ENCODE data around the gene LRG1. TPM values are rescaled to one million over a fixed set of nuclear protein-coding genes. Genes with fewer than 3 reads are reported as not detected.

LRG1 gene
- total and polyA plus RNA-seq, 12 donors, result 0.33 to 52.5 (median 1.6) TPM; not detected in 1

DNA sequence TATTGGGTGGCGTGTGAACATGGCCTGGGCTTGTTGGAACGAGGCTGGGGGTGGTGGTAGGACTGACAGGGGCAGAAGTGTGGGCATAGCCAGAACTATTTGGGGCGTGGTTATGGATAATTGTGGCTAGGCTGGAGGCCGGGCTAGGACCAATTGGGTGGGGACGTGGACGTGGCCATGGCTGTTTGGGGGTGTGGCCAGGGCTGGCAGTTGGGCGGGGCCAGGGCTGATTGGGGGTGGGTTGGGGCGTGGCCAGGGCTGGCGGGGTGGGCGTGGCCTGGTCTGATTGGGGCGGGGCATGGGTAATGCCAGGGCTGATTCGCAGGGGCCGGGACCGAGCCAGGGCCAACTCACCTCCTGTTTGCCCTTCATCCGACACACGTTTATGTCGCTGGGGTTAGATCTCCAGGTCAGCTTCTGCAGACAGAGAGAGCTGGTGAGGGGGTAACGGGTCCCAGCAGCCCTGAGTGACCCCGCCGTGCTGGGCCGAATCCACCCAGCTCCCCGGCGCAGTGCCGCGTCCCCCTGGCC lies 16.8 kb upstream of the LRG1 start:
- TF ChIP-seq POLR2A (IDR thresholded peaks at IDR 0.05), result no peak
- TF ChIP-seq, protein P1, sequence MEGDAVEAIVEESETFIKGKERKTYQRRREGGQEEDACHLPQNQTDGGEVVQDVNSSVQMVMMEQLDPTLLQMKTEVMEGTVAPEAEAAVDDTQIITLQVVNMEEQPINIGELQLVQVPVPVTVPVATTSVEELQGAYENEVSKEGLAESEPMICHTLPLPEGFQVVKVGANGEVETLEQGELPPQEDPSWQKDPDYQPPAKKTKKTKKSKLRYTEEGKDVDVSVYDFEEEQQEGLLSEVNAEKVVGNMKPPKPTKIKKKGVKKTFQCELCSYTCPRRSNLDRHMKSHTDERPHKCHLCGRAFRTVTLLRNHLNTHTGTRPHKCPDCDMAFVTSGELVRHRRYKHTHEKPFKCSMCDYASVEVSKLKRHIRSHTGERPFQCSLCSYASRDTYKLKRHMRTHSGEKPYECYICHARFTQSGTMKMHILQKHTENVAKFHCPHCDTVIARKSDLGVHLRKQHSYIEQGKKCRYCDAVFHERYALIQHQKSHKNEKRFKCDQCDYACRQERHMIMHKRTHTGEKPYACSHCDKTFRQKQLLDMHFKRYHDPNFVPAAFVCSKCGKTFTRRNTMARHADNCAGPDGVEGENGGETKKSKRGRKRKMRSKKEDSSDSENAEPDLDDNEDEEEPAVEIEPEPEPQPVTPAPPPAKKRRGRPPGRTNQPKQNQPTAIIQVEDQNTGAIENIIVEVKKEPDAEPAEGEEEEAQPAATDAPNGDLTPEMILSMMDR (IDR thresholded peaks at IDR 0.05), result no peak
- intact Hi-C loops (cut with DNase I), result loop anchor here in 1 of 2 donors (5.0 kb wide), 1 partner anchor 81 kb away; the partner anchor contains the start of gene TNFAIP8L1
- H3K36me3 ChIP-seq (replicated peaks in 1 of 2), result peaks cover 0 to 33% of the 10 kb centered on the region in 2 donors
- peak in 4 of 7 donors; percentile 53 to 74 (median 67) for DNase-seq
- no peaks in the 10 kb centered on the region for H3K27me3 ChIP-seq
- H3K27ac ChIP-seq, result peak overlapping the region in 1 of 5 donors; percentile 1
- H3K4me3 ChIP-seq, result no peak overlapping the region
- H3K4me1 ChIP-seq (replicated peaks in 1 of 2), result peaks cover 0 to 15% of the 10 kb centered on the region in 2 donors
- no peaks in the 10 kb centered on the region for H3K9me3 ChIP-seq (replicated peaks in 1 of 3)
- 71 to 77% (median 73%) methylated on average over 12 to 25 of the region's 25 CpGs for WGBS, 4 donors

DNA sequence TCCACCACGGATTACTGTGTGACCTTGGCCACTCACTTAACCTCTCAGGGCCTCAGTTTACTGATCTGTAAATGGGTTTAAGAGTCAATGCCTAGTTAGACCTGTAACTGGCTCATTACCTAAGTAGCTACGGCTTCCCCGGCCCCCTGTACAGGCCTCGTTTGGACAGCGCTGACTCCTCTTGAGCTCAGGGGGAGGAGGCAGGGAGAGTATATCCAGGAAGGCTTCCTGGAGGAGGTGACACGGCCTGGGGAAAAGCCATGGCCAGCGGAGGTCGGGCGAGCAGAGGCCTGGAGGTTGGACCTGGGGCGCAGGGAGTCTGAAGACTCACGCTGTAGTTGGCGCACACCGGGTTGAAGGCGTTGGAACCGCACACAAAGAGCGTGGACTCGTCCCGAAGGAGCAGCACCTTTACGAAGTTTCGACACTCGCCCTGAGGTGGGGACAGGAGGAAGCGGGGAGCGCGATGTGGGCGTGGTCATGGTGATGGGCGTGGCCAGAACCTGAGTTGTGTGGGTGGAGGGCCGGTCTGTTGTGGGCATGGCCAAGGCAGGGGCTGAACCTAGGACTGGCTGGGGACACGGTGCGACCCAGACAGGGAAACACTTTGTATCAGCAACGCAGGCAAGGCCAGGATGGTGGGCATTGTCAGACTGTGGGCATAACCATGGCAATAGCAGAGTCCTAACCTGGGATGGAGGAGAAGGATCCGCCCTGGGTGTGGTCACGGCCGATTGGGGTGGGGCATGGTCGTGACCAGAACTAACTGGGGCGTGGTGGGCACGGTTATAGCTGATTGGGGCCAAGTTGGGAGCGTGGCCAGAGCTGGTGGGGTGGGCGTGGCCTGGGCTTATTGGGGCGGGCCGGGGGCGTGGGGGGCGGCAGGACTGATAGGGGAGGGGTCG lies 16.1 kb upstream of the LRG1 start:
- H3K4me3 ChIP-seq, result no peak overlapping the region
- no peak for DNase-seq
- TF ChIP-seq, protein P1 (IDR thresholded peaks at IDR 0.05), result no peak
- TF ChIP-seq POLR2A (IDR thresholded peaks at IDR 0.05), result no peak
- H3K27ac ChIP-seq, result no peak overlapping the region
- no peaks in the 10 kb centered on the region for H3K9me3 ChIP-seq (replicated peaks in 1 of 3)
- no peaks in the 10 kb centered on the region for H3K27me3 ChIP-seq
- intact Hi-C loops (cut with DNase I), result loop anchor here in 1 of 2 donors (5.0 kb wide), 1 partner anchor 81 kb away; the partner anchor contains the start of gene TNFAIP8L1
- peaks cover 0 to 15% of the 10 kb centered on the region in 2 donors for H3K4me1 ChIP-seq (replicated peaks in 1 of 2)
- peaks cover 0 to 33% of the 10 kb centered on the region in 2 donors for H3K36me3 ChIP-seq (replicated peaks in 1 of 2)
- 78 to 81% (median 80%) methylated on average over 39 to 43 of the region's 43 CpGs for WGBS, 4 donors

- H3K4me1 ChIP-seq (replicated peaks in 1 of 2), result peaks cover 0 to 10% of the 10 kb centered on the region in 2 donors
- peaks cover 0 to 44% of the 10 kb centered on the region in 2 donors for H3K36me3 ChIP-seq (replicated peaks in 1 of 2)
- 80 to 96% (median 92%) methylated on average over 6 to 7 of the region's 7 CpGs for WGBS, 4 donors
- TF ChIP-seq POLR2A (IDR thresholded peaks at IDR 0.05), result no peak
- TF ChIP-seq, protein P1 (IDR thresholded peaks at IDR 0.05), result no peak
- no peaks in the 10 kb centered on the region for H3K27me3 ChIP-seq
- intact Hi-C loops (cut with DNase I), result loop anchor here in 1 of 2 donors (5.0 kb wide), 1 partner anchor 83 kb away; the partner anchor contains the start of gene TNFAIP8L1
- no peak for DNase-seq
- no peak overlapping the region for H3K27ac ChIP-seq
- H3K4me3 ChIP-seq, result no peak overlapping the region
- H3K9me3 ChIP-seq (replicated peaks in 1 of 3), result no peaks in the 10 kb centered on the region
Observed at GRCh38 chr19:4554717-4555116, 14.9 kb upstream of the LRG1 start.

GRCh38 chr19:4553775-4554174 lies 13.9 kb upstream of the LRG1 start:
- H3K36me3 ChIP-seq (replicated peaks in 1 of 2), result peaks cover 0 to 51% of the 10 kb centered on the region in 2 donors
- H3K27ac ChIP-seq, result no peak overlapping the region
- DNase-seq, result no peak
- TF ChIP-seq, protein P1 (IDR thresholded peaks at IDR 0.05), result no peak
- no peak for TF ChIP-seq POLR2A (IDR thresholded peaks at IDR 0.05)
- no peaks in the 10 kb centered on the region for H3K27me3 ChIP-seq
- intact Hi-C loops (cut with DNase I), result no loop called here
- no peaks in the 10 kb centered on the region for H3K9me3 ChIP-seq (replicated peaks in 1 of 3)
- peaks cover 0 to 8% of the 10 kb centered on the region in 2 donors for H3K4me1 ChIP-seq (replicated peaks in 1 of 2)
- no peak overlapping the region for H3K4me3 ChIP-seq
- WGBS, 4 donors, result 62 to 96% (median 73%) methylated on average over 3 of the region's 3 CpGs

Data from adrenal gland (tissue), 12 donors.